ENCODE results near the gene ZDHHC7.
A peak's percentile ranks its signal among the peaks of the same experiment; 100 is the strongest.
"Not testable (repeated sequence)": the region's sequence is repeated elsewhere in the genome, so short reads cannot be mapped to it uniquely, and the experiment has no call there.

ZDHHC7 gene

DNA sequence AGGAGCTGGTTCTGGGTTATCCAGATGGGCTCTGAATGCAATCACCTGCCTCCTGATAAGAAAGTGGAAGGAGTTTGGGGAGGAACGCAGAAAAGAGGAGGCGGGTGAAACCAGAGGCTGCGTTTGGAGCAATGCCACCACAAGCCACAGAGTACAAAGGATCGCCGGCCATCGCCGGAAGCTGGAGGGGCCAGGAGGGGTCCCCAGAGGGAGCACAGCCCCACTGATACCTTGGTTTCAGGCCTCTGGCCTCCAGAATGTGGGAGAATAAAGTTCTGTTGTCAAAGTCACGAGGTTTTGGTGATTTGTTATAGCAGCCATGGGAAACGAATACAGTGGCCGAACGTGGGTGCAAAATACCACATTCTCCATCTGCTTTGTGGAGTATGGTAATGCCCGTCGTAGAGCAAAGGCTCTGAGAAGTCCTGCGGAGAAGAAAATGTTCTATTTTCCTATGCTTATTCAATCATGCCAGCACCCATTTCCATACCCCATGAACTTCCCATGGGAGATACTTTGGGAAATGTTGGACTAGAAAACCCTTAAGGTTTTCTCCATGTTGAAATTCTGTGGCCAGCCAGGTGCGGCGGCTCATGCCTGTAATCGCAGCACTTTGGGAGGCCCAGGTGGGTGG, 51.4 kb downstream of the ZDHHC7 start:
- DNase-seq, result no peak

DNA sequence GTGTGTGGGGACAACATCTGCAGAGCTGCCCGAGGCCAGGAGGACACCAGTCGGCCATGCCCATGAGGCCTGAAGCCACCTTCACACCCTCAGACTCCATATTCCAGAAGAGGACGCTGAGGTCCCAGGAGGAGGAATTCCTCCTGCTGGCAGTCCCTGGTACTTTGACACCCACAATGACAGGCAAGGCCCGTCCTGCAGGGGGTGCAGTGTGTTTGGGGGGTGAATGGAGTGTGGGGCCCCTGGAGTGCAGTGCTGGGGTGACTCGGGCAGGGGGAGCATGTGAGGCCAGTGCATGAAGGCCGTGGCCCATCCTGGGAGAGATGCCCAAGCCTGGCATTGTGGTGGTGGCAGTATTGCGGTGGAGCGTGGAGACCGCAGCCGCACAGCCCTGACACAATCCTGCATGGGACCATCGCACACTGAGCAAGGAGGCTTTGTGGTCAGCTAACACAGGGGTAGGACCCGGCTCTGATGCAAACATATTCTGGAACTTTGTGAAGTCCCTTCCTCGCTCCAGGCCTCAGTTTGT, 52.2 kb downstream of the ZDHHC7 start:
- no peak for DNase-seq

DNA sequence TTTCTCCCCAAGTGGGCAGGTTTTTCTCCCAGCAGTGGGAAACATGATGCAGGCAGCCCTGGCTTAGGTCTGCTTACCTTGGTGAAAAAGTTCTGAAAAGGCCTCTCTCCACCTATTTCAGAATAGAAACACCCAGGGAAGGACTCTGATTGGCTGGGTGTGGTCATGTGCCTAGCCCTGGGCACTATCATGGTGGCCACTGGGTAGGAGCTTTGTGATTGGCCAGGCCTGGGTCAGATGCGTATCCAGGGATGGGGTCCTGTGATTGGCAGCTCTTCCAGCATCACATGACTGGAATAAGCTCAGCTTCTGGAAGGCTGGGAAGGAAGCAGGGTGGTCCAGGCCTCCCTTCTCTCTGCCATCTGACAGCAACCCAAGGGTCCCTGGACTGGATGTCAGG, 53.5 kb downstream of the ZDHHC7 start:
- DNase-seq, result no peak

DNA sequence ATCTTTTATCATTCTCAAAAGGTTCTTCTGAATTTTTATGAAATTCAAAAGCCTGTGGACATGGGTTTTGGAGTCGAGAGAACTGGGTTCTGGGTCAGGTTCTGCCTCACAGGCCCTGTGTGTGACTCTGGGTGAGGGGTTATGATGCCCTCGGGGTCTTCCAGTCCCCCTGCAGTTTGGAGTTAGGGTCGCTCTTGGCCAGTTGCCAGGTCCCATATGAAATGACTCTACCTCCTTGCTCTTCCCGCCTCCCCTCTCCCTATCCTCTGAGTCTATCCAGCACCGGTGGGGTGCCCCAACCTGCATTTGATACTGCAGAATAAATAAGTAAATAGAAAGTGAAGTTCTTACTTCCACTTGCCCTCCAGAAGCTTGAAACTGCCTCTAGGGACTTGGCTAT, 54.1 kb downstream of the ZDHHC7 start:
- DNase-seq, result no peak

DNA sequence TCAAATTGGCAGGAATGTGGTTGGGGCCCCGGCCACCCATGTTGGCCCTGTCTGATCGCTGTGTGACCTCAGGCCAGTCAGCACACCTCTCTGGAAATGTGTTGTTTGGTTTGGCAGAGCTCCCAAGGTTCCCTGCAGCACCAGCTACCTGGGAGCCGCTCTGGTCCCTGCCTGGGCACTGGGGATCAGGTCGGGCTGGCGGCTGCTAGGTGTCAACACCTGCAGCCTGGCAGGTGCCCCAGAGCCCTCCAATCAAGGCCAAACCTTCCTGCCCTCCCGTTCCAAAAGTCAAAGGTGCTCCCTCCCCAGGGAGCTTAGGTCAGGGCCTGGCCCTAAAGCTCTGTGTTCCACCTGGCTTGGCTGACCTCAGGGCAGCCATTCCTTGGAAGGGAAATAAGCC, 55.9 kb downstream of the ZDHHC7 start:
- no peak for DNase-seq

DNA sequence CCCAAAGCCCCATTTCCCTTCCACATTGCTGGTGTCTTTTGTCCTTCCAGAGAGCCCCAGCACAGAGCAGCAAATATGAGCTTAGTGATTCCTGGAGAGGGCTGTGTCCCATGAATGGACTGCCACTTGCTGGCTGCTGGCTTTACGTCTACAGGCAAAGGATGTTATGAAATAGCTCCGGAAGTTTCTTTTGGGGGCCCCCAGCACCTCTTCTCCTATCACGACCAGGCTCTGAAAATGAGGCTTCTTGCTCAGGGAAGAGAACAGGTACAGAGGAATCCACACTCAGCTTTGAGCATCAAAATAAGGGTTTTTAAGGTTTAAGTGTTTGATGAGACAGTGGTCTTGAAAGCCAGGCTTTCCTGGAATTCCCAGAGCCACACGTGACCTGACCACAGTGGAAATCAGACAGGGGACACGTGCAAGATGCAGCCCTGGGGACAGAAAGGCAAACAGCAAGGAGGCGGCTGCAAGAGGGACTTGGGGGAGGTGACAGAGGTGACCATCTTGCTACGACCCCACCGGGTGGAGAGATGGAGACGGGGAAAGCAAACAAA, 58.1 kb downstream of the ZDHHC7 start:
- DNase-seq, result no peak

DNA sequence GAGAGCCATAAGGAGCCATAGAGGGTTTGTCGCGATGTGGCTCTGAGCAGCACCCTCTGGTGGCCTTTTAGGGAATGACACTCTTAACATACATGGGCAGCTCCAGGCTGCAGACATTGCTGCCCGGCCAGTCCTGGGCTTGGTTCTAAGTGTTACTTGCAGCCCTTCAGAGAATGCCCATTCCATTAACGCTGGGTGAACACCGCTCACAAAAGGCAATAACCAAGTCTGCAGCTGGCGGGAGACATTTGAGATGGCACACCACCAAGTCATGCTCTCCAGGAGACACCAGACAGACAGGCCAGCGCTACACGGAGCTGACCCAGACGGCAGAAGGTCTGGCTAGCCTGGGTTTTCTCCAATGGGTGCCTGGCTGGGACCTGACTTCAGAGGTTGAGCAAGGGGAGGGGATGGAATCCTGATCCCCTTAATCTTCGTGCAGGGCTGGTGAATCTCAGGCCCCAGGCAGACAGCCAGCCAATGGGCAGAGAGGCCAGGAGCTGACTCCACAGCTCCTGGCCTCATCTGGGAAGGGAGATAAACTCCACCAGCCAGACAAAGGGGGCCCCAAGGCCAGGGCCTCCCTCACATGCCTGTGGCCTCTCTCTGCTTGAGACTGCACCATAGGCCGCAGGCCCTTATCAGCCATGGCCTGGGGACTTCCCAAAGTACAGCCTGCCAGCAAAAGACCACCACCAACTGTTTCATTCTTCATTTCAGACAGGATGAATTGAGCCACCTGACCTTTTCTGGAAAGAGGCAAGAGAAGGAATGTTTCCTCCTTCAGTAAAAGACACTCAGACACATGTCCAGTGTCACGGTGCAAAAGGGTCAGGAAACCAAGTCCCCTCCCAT, 58.8 kb downstream of the ZDHHC7 start:
- DNase-seq, result peak; percentile 80

DNA sequence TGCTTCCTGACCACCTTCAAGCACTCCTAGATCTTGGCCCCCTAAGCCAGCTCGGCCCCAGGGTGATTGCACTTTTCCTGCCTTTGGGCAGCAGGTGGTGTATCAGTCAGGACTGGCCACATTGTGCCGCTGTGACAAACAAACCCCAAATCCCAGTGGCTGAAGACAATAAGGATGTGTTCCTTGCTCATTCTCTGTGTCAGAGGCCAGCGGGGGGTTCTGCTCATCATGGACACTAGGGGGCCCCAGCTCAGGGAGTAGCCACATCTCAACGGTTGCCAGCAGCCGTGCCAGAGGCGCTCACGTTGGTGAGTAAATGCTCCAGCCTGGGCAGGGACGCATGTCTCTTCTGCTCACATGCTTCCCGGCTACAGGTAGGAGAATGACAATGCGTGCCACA, 60.4 kb downstream of the ZDHHC7 start:
- DNase-seq, result no peak

DNA sequence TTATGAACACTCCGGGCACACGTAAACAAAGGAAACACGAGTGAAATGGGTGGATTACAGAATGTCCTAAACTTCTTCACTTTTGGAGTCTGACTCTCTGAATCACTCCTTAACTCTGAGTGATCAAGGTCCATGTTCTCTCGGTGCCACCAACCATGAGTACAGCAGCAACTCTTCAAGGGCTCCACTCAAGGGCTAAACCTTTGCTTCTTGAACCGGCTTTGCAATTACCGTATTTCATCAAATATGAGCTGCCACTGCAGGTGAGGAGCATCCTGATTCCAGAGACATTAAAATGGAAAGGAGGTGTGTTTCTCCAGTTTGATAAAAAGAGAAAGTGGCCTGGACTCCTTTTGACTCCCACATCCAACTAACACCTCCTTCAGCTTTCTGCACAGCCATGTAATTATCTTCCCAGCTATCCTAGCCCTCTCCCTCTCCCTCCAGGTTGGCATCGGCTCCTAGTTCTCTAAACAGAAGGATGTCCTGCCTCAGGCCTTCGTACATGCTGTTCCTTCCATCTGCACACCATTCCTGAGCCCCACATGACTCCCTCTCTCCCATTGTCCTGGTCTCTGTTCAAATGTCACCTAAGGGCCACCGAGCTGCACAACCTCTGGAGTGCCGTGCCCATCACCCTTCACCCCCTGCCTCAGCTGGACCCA, 61.4 kb downstream of the ZDHHC7 start:
- DNase-seq, result no peak

DNA sequence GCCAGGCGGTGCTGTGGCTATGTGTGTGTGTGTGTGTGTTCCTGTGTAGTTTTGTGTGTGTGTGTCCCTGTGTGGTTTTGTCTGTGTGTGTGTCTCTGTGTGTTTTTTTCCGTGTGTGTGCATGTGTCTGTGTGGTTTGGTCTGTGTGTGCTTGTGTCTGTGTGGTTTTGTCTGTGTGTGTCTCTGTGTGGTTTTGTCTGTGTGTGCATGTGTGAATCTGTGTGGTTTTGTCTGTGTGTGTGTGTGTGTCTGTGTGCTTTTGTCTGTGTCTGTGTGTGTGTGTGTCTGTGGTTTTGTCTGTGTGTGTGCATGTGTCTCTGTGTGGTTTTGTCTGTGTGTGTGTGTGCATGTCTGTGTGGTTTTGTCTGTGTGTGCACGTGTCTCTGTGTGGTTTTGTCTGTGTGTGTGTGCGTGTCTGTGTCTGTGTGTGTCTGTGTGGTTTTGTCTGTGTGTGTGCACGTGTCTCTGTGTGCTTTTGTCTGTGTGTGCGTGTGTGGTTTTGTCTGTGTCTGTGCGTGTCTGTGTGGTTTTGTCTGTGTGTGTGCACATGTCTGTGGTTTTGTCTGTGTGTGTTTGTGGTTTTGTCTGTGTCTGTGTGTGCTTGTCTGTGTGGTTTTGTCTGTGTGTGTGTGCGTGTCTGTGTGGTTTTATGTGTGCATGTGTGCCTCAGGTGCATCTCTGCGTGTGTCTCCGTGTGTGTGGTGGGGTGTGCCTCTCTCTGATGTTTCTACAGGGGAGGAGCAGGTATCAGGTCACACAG, 62.3 kb downstream of the ZDHHC7 start:
- DNase-seq, result no peak

DNA sequence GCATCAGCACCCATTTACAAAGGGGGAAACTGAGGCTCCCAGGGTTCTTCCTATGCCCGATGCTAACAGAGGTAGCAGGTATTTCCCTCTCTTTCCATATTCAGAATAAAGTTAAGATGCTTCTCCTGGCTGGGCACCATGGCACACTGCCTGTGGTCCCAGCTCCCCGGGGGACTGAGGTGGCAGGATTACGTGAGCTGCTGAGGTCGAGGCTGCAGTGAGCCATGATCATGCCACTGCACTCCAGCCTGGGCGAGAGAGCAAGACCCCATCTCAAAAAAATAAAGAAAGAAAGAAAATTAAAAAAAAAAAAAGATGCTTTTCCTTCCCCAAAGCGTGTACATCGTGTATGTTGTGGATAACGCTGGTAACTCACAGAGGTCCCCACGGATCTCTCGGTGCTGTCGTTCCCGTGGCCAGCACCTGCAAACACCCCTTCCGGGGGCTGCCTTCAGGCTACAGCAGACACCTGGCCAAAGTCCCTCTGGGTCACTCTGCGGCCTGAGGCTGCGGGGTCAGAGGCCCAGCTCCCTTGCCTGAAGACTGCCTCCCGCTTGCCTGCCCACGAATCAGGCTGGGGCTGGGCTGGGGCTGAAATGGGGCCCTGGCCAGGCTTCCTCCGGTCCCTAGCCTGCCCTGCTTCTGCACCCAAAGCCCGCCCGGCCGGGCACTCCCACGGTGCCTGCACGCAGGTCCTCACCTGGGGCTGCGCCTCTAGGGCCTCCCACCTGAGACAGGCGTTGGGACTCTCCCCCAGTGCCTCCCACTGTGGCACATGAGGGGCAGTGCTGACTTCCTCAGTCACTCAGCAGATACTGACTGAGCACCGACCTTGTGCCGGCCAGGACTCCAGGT, 63.1 kb downstream of the ZDHHC7 start:
- DNase-seq, result no peak

DNA sequence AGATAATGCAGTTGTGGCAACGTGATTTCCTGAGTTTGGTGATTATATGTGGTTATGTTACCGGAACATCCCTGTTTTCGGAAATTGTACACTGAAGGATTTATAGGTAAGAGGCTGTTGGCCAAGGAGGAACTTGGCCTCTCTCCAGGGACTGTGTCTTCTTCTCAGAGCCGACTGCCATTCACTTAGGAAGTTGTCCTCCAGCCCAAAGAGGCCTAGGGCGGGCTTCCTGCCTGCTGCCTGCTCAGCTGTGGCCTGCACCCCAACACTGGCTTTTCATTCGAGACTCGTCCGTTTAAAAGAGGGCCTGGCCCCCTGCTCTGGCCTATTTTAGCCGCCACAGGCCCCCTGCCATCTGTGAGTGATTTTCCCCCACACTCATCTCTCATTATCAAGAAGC, 64.3 kb downstream of the ZDHHC7 start:
- DNase-seq, result no peak

DNA sequence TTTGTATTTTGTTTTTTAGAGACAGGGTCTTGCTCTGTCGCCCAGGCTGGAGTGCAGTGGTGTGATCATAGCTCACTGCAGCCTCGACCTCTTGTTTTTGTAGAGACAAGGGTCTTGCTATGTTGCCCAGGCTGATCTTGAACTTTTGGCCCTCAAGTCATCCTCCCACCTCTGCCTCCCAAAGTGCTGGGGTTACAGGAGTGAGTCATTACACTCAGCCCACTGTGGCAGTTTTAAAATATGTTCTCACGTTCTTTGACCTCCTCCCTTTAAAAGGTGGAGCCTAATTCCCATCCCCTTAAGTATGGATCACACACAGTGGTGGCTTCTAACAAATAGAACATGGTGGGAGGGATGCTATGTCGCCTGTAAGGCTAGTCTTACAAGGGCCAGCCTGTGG, 67.7 kb downstream of the ZDHHC7 start:
- DNase-seq, result no peak

DNA sequence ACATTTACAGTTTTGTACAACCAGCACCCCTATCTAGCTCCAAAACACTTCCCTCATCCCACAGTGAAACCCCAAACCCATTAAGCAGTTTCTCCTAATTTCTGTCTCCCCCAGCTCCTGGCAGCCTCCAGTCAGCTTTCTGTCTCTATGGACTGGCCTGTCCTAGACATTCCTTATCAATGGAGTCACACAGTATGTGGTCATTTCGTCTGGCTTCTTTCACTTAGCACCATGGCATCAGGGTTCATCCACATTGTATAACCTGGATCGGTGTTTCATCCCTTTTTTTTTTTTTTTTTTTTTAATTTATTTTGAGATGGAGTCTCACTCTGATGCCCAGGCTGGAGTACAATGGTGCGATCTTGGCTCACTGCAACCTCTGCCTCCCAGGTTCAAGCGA, 68.5 kb downstream of the ZDHHC7 start:
- DNase-seq, result no peak

DNA sequence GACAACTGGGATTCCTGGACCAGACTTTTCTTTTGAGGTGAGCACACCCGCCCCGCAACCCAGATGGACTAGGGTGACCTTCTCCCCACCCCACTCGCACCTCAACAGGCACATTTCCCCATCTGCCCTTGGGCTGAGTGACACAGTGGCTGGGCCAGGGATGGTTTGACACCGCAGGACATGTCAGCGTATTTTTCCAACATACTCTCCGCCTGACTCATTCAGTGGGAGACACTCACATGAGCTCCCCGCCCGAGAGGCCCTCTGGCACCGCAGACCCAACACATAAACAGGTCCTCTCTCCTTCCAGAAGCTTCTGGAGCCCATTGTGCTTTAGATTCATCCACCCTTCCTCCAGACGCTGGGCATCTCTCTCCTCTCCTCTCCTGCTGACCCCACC, 69.4 kb downstream of the ZDHHC7 start:
- no peak for DNase-seq

DNA sequence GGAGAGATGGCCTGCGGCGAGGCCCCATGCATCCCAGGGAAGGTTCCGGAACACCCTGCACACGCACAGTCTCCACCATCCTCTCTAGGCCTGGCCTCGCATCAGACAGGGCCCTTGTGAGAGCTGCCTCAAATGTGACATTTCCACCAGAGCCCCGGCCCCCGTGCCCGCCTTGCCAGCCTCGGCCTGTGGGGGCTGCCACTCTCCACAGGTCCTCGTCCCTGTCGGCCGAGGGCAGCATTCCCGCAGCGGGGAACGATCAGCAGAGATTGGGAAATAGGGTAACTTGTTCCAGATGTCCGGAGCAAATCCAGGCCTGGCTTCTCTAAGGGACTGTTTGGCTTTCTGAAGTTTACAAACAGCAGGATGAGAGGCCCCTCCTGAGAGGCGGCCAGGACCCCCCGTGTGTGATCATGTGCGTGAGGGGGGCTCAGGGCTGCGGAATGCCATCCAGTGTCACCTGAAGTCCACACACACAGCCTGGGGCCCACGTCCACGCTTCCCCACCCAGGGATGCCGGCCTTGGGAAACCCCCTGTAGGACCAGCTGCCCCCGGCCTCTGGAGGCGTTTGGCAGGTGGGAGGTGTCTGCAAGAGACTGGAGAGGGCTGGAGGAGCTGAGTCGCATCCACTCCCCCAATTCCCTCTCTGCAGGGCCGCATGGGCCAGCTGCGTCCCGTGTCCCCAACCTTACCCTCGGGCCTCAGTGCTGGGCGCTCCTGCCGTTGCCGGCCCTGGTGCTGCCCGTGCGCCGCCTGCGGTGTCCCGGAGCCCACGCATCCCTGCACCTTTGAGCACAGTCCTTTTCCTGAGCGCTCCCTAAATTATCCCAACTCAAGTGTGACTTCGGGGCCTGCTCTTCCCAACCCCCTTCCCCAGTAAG, 70.4 kb downstream of the ZDHHC7 start:
- DNase-seq, result no peak

DNA sequence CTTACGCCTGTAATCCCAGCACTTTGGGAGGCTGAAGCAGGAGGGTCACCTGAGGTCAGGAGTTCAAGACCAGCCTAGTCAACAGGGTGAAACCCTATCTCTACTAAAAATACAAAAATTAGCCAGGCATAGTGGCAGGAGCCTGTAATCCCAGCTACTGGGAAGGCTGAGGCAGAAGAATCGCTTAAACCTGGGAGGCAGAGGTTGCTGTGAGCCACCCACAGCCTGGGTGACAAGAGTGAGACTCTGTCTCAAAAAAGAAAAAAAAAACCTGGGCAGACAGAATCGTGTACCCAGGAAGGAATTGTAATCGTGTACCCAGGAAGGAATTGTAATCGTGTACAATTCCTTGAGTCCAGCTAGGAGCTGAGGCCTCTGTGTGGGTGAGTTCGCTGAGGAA, 72.7 kb downstream of the ZDHHC7 start:
- DNase-seq, result not testable (repeated sequence)

DNA sequence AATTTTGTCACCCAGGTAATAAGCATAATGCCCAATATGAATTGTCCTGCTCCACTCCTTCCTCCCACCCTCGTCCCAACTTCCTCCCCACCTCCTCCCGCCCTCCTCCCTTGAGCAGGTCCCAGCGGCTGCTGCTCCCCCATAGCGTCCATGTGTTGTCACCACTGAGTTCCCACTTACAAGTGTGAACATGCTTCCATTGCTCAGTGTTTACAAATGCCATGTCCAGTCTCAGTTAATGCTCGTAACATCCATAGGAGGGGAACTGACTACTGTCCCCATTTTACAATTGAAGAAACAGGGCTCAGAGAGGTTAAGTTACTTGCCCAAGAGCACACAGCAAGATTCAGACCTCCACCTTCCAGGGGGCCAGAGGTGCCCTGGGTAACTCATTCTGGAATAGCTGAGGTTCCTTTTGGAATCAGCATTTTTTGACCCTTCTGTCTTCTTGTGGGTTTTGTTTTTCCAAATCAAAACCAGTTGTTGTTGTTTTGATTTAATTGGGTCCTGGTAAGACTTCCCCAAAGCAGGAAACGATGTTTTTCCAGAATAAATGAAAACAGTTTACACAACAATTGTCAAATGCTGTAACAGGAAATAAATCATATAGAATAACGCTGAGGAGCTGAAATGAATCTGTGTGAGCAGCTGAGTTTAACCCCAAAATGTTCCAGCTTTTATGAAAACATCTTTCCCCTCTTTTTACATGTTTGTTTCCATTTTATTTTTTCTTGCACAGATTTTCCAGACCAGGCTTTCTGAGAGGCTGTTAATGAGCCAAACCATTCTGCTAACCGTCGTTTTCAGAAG, 73.9 kb downstream of the ZDHHC7 start:
- DNase-seq, result no peak

DNA sequence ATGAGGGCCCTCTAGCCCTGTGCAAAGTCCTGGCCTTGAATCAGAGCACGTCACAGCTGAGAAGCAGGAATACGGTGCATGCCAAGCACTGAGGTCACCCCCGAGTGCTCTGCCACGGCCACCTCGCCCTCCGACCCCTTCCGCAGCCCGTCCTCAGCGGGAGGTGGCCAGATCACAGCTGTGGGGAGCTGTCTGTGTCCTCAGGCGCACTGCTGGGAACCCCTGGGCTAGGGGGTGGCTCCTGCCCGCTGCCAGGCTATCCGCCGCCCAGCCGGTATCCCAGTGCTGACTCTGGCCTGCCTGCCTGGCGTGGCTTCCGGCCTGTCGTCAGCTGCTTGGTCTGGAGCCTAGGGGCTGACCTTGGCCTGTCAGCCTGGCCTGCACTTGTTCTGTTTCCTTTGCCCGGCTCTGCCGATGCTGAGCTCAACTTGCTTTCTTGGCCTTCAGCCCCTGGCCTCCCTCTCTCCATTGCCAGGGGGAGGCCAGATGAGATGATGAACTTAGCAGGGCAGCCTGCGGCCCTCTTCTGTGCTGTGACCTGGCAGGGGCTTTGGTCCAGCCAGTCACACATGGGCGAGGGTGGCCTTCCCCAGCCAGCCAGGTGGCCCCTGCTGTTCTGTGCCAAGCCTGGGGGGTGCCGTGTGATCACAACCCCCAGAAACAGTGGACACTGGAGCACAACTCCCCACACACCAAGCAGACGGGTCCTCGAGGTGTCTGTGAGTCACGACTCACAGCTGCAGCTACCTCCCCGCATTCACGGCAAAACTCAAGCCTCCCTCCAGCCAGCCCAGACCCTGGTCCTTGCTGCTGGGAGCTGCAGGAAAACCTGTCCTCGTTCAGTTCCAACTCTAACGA, 77.3 kb downstream of the ZDHHC7 start:
- DNase-seq, result no peak
